Stimulated activated CD4-positive, alpha-beta T cell treated with anti-CD3 and anti-CD28 coated beads, TNF-alpha, amount 100 ng/mL, for 24 hours (primary cell): ENCODE data around the gene HDDC3.
"Not testable (repeated sequence)": the region's sequence is repeated elsewhere in the genome, so short reads cannot be mapped to it uniquely, and the experiment has no call there.

ENCODE experiments used
- DNase-seq, 3 experiments: peaks; one replicate each; pipeline ENCODE4 v3.0.0-alpha.2; 2020; ENCODE audit warnings: low read depth in 3 of 3

HDDC3 gene

GRCh38 chr15:90910441-90911301 lies 21.7 kb downstream of the HDDC3 start:
- no peak for DNase-seq

GRCh38 chr15:90909976-90910375 lies 22.4 kb downstream of the HDDC3 start:
- DNase-seq = no peak

GRCh38 chr15:90909449-90909848 lies 22.9 kb downstream of the HDDC3 start:
- DNase-seq = not testable (repeated sequence)

GRCh38 chr15:90907838-90908507 lies 24.4 kb downstream of the HDDC3 start:
- no peak for DNase-seq

GRCh38 chr15:90907051-90907660 lies 25.2 kb downstream of the HDDC3 start:
- DNase-seq = no peak

GRCh38 chr15:90906181-90906849 lies 26.0 kb downstream of the HDDC3 start:
- no peak for DNase-seq

- no peak for DNase-seq
Observed at GRCh38 chr15:90905306-90906180, 26.8 kb downstream of the HDDC3 start.

- no peak for DNase-seq
Observed at GRCh38 chr15:90904746-90905145, 27.6 kb downstream of the HDDC3 start.

- DNase-seq = no peak
Observed at GRCh38 chr15:90903733-90904536, 28.4 kb downstream of the HDDC3 start.

GRCh38 chr15:90902840-90903732 lies 29.3 kb downstream of the HDDC3 start, which contains the start of gene MAN2A2:
Gene MAN2A2, plus strand, starts transcription at chr15:90903302. Its CDS starts 906 bp downstream, at chr15:90904208.
- peak; percentile 54 to 83 (median 69) for DNase-seq

- DNase-seq = peak; percentile 38 to 69 (median 46)
Observed at GRCh38 chr15:90902040-90902839, 30.1 kb downstream of the HDDC3 start.

GRCh38 chr15:90901175-90902039 lies 30.9 kb downstream of the HDDC3 start:
- no peak for DNase-seq

- DNase-seq = not testable (repeated sequence)
Observed at GRCh38 chr15:90897131-90897655, 35.2 kb downstream of the HDDC3 start.

GRCh38 chr15:90895571-90896117 lies 36.7 kb downstream of the HDDC3 start:
- DNase-seq = no peak

GRCh38 chr15:90893175-90894090 lies 38.9 kb downstream of the HDDC3 start:
- no peak for DNase-seq
